ENCODE measurements around the gene SART1. TPM values are rescaled to one million over a fixed set of nuclear protein-coding genes. Genes with fewer than 3 reads are reported as not detected.
"Not testable (repeated sequence)": the region's sequence is repeated elsewhere in the genome, so short reads cannot be mapped to it uniquely, and the experiment has no call there.

SART1 gene
- total RNA-seq, 4 donors from 2014 or later: 21.1 to 56.6 (median 26.1) TPM

DNA sequence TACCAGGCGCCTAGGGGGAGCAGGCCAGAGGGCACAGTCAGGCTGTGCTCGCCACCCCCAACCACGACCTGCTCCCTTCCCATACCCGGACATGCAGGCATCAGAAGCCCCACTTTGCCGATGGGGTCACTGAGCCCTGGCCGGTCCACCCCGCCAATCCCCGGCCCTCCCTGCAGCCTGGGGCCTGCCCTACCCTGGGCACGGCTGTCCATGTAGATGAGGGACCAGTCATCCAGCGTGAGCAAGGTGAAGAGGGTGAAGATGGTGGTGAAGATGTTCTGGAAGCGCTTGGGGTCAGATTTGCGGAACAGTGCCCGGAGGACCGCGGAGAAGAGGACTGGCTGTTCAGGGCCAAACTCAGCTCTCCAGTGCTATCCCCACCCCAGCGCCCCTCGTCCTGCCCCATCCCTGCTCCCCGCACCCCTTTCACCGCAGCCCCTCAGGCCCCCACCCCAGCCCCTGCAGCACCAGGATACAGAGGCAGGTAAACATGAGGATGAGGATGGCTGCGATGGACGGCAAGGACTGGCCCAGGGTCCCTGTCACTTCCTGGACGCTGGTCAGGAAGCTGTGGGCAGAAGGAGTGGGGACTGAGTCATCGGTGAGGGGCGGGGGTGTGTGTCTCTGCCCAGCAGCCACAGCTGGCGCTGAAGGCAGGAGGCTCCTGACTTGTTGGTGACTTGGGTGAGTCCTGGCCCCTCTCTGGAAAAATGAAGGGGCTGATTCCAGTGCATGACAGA, 59.3 kb downstream of the SART1 start:
- peak in 1 of 2 donors; percentile 68 for DNase-seq (ENCODE audit: low spot score in 2 of 2)
- TF ChIP-seq POLR2A (IDR thresholded peaks at IDR 0.05) (no peak), POLR2AphosphoS5 (IDR thresholded peaks at IDR 0.05) (no peak), EP300 (IDR thresholded peaks at IDR 0.05) (no peak)
- TF ChIP-seq, protein P1, sequence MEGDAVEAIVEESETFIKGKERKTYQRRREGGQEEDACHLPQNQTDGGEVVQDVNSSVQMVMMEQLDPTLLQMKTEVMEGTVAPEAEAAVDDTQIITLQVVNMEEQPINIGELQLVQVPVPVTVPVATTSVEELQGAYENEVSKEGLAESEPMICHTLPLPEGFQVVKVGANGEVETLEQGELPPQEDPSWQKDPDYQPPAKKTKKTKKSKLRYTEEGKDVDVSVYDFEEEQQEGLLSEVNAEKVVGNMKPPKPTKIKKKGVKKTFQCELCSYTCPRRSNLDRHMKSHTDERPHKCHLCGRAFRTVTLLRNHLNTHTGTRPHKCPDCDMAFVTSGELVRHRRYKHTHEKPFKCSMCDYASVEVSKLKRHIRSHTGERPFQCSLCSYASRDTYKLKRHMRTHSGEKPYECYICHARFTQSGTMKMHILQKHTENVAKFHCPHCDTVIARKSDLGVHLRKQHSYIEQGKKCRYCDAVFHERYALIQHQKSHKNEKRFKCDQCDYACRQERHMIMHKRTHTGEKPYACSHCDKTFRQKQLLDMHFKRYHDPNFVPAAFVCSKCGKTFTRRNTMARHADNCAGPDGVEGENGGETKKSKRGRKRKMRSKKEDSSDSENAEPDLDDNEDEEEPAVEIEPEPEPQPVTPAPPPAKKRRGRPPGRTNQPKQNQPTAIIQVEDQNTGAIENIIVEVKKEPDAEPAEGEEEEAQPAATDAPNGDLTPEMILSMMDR (IDR thresholded peaks at IDR 0.05): no peak
- peaks cover 9% of the 10 kb centered on the region for H3K4me1 ChIP-seq
- H3K9me3 ChIP-seq: no peaks in the 10 kb centered on the region
- H3K4me3 ChIP-seq: no peak overlapping the region
- no peaks in the 10 kb centered on the region for H3K36me3 ChIP-seq
- H3K27ac ChIP-seq: no peak overlapping the region
- H3K27me3 ChIP-seq: peaks cover 10% of the 10 kb centered on the region
- 85% methylated on average over 22 of the region's 25 CpGs for WGBS

- no peaks in the 10 kb centered on the region for H3K36me3 ChIP-seq
- no peak overlapping the region for H3K27ac ChIP-seq
- peaks cover 10% of the 10 kb centered on the region for H3K27me3 ChIP-seq
- no peaks in the 10 kb centered on the region for H3K9me3 ChIP-seq
- TF ChIP-seq POLR2A (IDR thresholded peaks at IDR 0.05) (no peak), POLR2AphosphoS5 (IDR thresholded peaks at IDR 0.05) (no peak), EP300 (IDR thresholded peaks at IDR 0.05) (no peak)
- TF ChIP-seq, protein P1 (IDR thresholded peaks at IDR 0.05): peak; percentile 72 to 97
- DNase-seq (ENCODE audit: low spot score in 2 of 2): peak in 1 of 2 donors; percentile 84
- peaks cover 9% of the 10 kb centered on the region for H3K4me1 ChIP-seq
- WGBS: 21% methylated on average over 40 of the region's 46 CpGs
- peak overlapping the region; percentile 21 for H3K4me3 ChIP-seq
Observed at GRCh38 chr11:66022401-66023185, 61.1 kb downstream of the SART1 start.

DNA sequence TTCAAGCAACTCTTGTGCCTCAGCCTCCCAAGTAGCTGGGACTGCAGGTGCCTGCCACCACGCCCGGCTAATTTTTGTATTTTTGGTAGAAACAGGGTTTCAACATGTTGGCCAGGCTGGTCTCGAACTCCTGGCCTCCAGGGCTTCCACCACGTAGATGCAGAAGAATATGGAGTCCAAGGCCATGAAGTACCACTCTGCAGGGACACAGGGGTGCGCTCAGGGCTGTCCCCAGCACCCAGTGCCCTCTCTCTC, 61.6 kb downstream of the SART1 start:
- not testable (repeated sequence) for H3K4me1 ChIP-seq
- 94% methylated on average over 5 of the region's 5 CpGs for WGBS

GRCh38 chr11:66026017-66026529, 64.5 kb downstream of the SART1 start, which contains the start of gene CATSPER1:
Gene CATSPER1 (minus strand): TSS chr11:66026479. CDS start chr11:66026379, 100 bp downstream.
- DNase-seq (ENCODE audit: low spot score in 2 of 2): no peak
- no peaks in the 10 kb centered on the region for H3K36me3 ChIP-seq
- 93% methylated on average over 18 of the region's 18 CpGs for WGBS
- H3K9me3 ChIP-seq: no peaks in the 10 kb centered on the region
- peaks cover 9% of the 10 kb centered on the region for H3K4me1 ChIP-seq
- H3K27me3 ChIP-seq: peaks cover 10% of the 10 kb centered on the region
- no peak within 1 kb of the TSS for H3K4me3 ChIP-seq
- TF ChIP-seq, protein P1 (IDR thresholded peaks at IDR 0.05): no peak
- no peak for TF ChIP-seq POLR2AphosphoS5 (IDR thresholded peaks at IDR 0.05)
- no peak within 1 kb of the TSS for H3K27ac ChIP-seq

More for the DNA sequence above, 61.6 kb downstream of the SART1 start:
- not testable (repeated sequence) for H3K4me3 ChIP-seq; H3K27ac ChIP-seq; H3K9me3 ChIP-seq; H3K36me3 ChIP-seq; DNase-seq (ENCODE audit: low spot score in 2 of 2); H3K27me3 ChIP-seq

Other genes with a start within 250 kb of the SART1 start
- 100 to 1,000 TPM in 1 of 4 donors, 10 to 100 TPM in 3; 69.8 to 103 (median 77.5) TPM for gene KAT5, start 249.5 kb upstream of the SART1 start, total RNA-seq
- gene RNASEH2C, start 240.9 kb upstream of the SART1 start, total RNA-seq: 10 to 100 TPM; 24.5 to 53.8 (median 33.7) TPM
- 10 to 100 TPM; 26.3 to 55.9 (median 38.1) TPM for gene AP5B1, start 180.8 kb upstream of the SART1 start, total RNA-seq
- 100 to 1,000 TPM in 2 of 4 donors, 10 to 100 TPM in 2; 64.4 to 196 (median 121) TPM for gene OVOL1, start 174.7 kb upstream of the SART1 start, total RNA-seq
- gene SNX32, start 127.8 kb upstream of the SART1 start, total RNA-seq: 1 to 10 TPM in 1 of 4 donors, under 1 TPM in 1, not detected in 2; 0.76 to 1.1 TPM
- 100 to 1,000 TPM; 331 to 608 (median 584) TPM for gene CFL1, start 103.6 kb upstream of the SART1 start, total RNA-seq
- 10 to 100 TPM; 22.8 to 46.2 (median 32.2) TPM for gene MUS81, start 101.3 kb upstream of the SART1 start, total RNA-seq
- gene EFEMP2, start 88.9 kb upstream of the SART1 start, total RNA-seq: 10 to 100 TPM in 3 of 4 donors, 1 to 10 TPM in 1; 7.3 to 22.0 (median 13.0) TPM
- gene CTSW, start 81.9 kb upstream of the SART1 start, total RNA-seq: 1 to 10 TPM in 2 of 4 donors, under 1 TPM in 1, not detected in 1; 0.76 to 5.0 (median 1.4) TPM
- gene FIBP, start 73.3 kb upstream of the SART1 start, total RNA-seq: 10 to 100 TPM; 46.9 to 89.3 (median 74.6) TPM
- 10 to 100 TPM; 16.0 to 35.8 (median 28.0) TPM for gene CCDC85B, start 71.1 kb upstream of the SART1 start, total RNA-seq
- gene FOSL1, start 61.3 kb upstream of the SART1 start, total RNA-seq: 100 to 1,000 TPM in 1 of 4 donors, 10 to 100 TPM in 1, 1 to 10 TPM in 2; 5.0 to 118 (median 28.9) TPM
- gene C11orf68, start 42.7 kb upstream of the SART1 start, total RNA-seq: 10 to 100 TPM; 17.4 to 21.6 (median 19.5) TPM
- 10 to 100 TPM; 54.2 to 82.5 (median 68.0) TPM for gene DRAP1, start 42.3 kb upstream of the SART1 start, total RNA-seq
- gene TSGA10IP, start 16.3 kb upstream of the SART1 start, total RNA-seq: not detected
- gene EIF1AD, start 40.4 kb downstream of the SART1 start, total RNA-seq: 10 to 100 TPM; 51.8 to 61.6 (median 55.9) TPM
- gene BANF1, start 40.8 kb downstream of the SART1 start, total RNA-seq: 10 to 100 TPM; 32.1 to 54.2 (median 42.6) TPM
- 1,000 to 10,000 TPM in 2 of 4 donors, 100 to 1,000 TPM in 1, 10 to 100 TPM in 1; 48.8 to 2,556 (median 968) TPM for gene CST6, start 50.3 kb downstream of the SART1 start, total RNA-seq
- not detected for gene CATSPER1, start 64.7 kb downstream of the SART1 start, total RNA-seq
- gene GAL3ST3, start 87.4 kb downstream of the SART1 start, total RNA-seq: not detected
- gene SF3B2, start 90.6 kb downstream of the SART1 start, total RNA-seq: 100 to 1,000 TPM; 117 to 175 (median 149) TPM
- gene PACS1, start 108.5 kb downstream of the SART1 start, total RNA-seq: 10 to 100 TPM; 30.5 to 78.6 (median 41.8) TPM

Data from suprapubic skin (tissue), 4 donors.